WTC11 (cell line): ENCODE data around the gene ADAMTS12. TPM values are rescaled to one million over a fixed set of nuclear protein-coding genes. Genes with fewer than 3 reads are reported as not detected.
"Not testable (repeated sequence)": the region's sequence is repeated elsewhere in the genome, so short reads cannot be mapped to it uniquely, and the experiment has no call there.

Experiments used
- ATAC-seq: fragments of 200-7000 bp; cut with Tn5 transposase; 2 replicates; pipeline ENCODE4 v1.10.0; 2021; ENCODE audit warnings: mild to moderate bottlenecking, moderate library complexity
- CTCF ChIA-PET: fragments of 300-600 bp; sonication (Branson Sonifier 250); formaldehyde crosslinking; loops from one replicate; lab custom pipeline; 2021; ENCODE audit warnings: antibody characterized with exemption; lab: Charles Lee
- POLR2A ChIA-PET: fragments of 350-600 bp; sonication (Branson Sonifier 250); formaldehyde crosslinking; loops from one replicate; lab custom pipeline; 2021; ENCODE audit warnings: antibody characterized with exemption; lab: Charles Lee
- DNase-seq: peaks from one replicate; pipeline ENCODE4 v3.0.0; 2021; ENCODE audit warnings: low spot score
- H3K27ac Mint-ChIP-seq: 2 replicates; pipeline ENCODE4 v1.8.0; 2021; ENCODE audit warnings: mixed read lengths
- H3K27me3 Mint-ChIP-seq: 2 replicates; pipeline ENCODE4 v1.8.0; 2021; ENCODE audit warnings: low read depth, mild to moderate bottlenecking, moderate library complexity, mixed read lengths
- H3K36me3 Mint-ChIP-seq: 2 replicates; pipeline ENCODE4 v1.8.0; 2021; ENCODE audit warnings: mixed read lengths
- H3K4me1 Mint-ChIP-seq: 2 replicates; pipeline ENCODE4 v1.8.0; 2022; ENCODE audit warnings: mixed read lengths
- H3K4me3 Mint-ChIP-seq: 2 replicates; pipeline ENCODE4 v1.8.0; 2021; ENCODE audit warnings: mild to moderate bottlenecking, moderate library complexity, mixed read lengths
- H3K9me3 Mint-ChIP-seq: 2 replicates; pipeline ENCODE4 v1.8.0; 2021; ENCODE audit warnings: mixed read lengths
- ESRRA ChIP-seq: sonication (generic); formaldehyde crosslinking; IDR thresholded peaks from 2 replicates; pipeline ENCODE4 v1.8.1; 2022; ENCODE audit warnings: mild to moderate bottlenecking, missing genetic modification reagents, borderline replicate concordance
- FOXJ3 ChIP-seq: sonication (generic); formaldehyde crosslinking; IDR thresholded peaks from 2 replicates; pipeline ENCODE4 v1.9.0; 2021; ENCODE audit warnings: missing genetic modification reagents, mild to moderate bottlenecking, borderline replicate concordance
- GABPB1 ChIP-seq: sonication (generic); formaldehyde crosslinking; IDR thresholded peaks from 2 replicates; pipeline ENCODE4 v1.8.1; 2023; ENCODE audit warnings: mild to moderate bottlenecking, missing genetic modification reagents
- GRHL2 ChIP-seq: fragments of 250-450 bp; sonication (Bioruptor Pico); IDR thresholded peaks from 2 replicates; pipeline ENCODE4 v1.8.0; 2022; ENCODE audit warnings: mild to moderate bottlenecking, moderate library complexity; ENCODE audit not compliant: insufficient replicate concordance, severe bottlenecking
- IRF2 ChIP-seq: sonication (generic); formaldehyde crosslinking; IDR thresholded peaks from 2 replicates; pipeline ENCODE4 v1.8.0; 2022; ENCODE audit warnings: low read depth, missing genetic modification reagents, borderline replicate concordance
- MYBL2 ChIP-seq: sonication (generic); formaldehyde crosslinking; IDR thresholded peaks from 2 replicates; pipeline ENCODE4 v1.8.1; 2023; ENCODE audit warnings: mild to moderate bottlenecking, moderate library complexity, missing genetic modification reagents
- OVOL2 ChIP-seq: fragments of 250-450 bp; sonication (Bioruptor Pico); IDR thresholded peaks from 2 replicates; pipeline ENCODE4 v1.9.0; 2021; ENCODE audit warnings: mild to moderate bottlenecking, borderline replicate concordance
- PRRX2 ChIP-seq: fragments of 250-450 bp; sonication (Bioruptor Pico); IDR thresholded peaks from 2 replicates; pipeline ENCODE4 v1.8.0; 2021; ENCODE audit warnings: mild to moderate bottlenecking
- RORB ChIP-seq: fragments of 250-450 bp; sonication (Bioruptor Pico); IDR thresholded peaks from 2 replicates; pipeline ENCODE4 v1.9.0; 2021; ENCODE audit warnings: mild to moderate bottlenecking
- TP53 ChIP-seq: sonication (generic); formaldehyde crosslinking; IDR thresholded peaks from 2 replicates; pipeline ENCODE4 v1.8.1; 2023; ENCODE audit warnings: mild to moderate bottlenecking, missing genetic modification reagents
- ZNF423 ChIP-seq: fragments of 250-450 bp; sonication (Bioruptor Pico); IDR thresholded peaks from 2 replicates; pipeline ENCODE4 v2.1.2; 2022; ENCODE audit warnings: mild to moderate bottlenecking, moderate library complexity
- total RNA-seq: library from RNA; stranded (reverse); gene quantifications from 3 replicates; pipeline ENCODE4 v1.2.3, GENCODE V29; 2021
- TF ChIP-seq, protein P1 (sequence below): fragments of 250-450 bp; sonication (Bioruptor Pico); IDR thresholded peaks from 2 replicates; pipeline ENCODE4 v1.9.0; 2021; ENCODE audit warnings: mild to moderate bottlenecking, borderline replicate concordance
- TF ChIP-seq, protein P2 (sequence below): fragments of 200-600 bp; IDR thresholded peaks from 2 replicates; pipeline ENCODE4 v1.8.0; 2022; ENCODE audit warnings: antibody characterized with exemption
- TF ChIP-seq, protein P3 (sequence below): fragments of 250-450 bp; sonication (Bioruptor Pico); IDR thresholded peaks from 2 replicates; pipeline ENCODE4 v2.1.2; 2022; ENCODE audit warnings: mild to moderate bottlenecking, moderate library complexity
- TF ChIP-seq, protein P4 (sequence below): fragments of 250-450 bp; sonication (Bioruptor Pico); IDR thresholded peaks from 2 replicates; pipeline ENCODE4 v1.8.0; 2021; ENCODE audit warnings: mild to moderate bottlenecking
- TF ChIP-seq, protein P5 (sequence below): sonication (generic); formaldehyde crosslinking; IDR thresholded peaks from 2 replicates; pipeline ENCODE4 v1.8.0; 2023; ENCODE audit warnings: missing genetic modification reagents, mild to moderate bottlenecking, borderline replicate concordance
- TF ChIP-seq, protein P6 (sequence below): sonication (generic); formaldehyde crosslinking; IDR thresholded peaks from 2 replicates; pipeline ENCODE4 v1.8.0; 2023; ENCODE audit warnings: missing genetic modification reagents

ADAMTS12 gene
- total RNA-seq, 1 experiment from 2014 or later = 13.5 TPM

DNA sequence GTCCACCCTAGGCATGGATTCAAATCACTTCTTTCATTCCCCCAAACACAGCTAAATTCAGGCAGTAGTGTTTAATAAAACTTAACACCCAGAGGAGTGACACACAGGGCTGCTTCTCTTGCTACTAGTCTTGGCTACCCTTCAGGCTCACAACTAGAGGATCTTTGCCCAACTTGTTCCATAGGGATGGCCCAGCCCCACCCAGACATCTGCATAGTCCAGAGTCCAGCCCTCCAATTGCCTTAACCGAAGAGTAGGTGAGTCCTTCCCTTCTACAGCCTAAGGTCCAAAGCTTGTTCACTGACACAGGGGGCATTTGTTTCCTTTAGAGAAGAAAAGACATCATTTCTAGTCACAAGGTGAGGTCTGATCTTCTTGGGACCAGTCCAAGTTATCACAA is 29.2 kb upstream of the ADAMTS12 start (continued):
- TF ChIP-seq, protein P1, sequence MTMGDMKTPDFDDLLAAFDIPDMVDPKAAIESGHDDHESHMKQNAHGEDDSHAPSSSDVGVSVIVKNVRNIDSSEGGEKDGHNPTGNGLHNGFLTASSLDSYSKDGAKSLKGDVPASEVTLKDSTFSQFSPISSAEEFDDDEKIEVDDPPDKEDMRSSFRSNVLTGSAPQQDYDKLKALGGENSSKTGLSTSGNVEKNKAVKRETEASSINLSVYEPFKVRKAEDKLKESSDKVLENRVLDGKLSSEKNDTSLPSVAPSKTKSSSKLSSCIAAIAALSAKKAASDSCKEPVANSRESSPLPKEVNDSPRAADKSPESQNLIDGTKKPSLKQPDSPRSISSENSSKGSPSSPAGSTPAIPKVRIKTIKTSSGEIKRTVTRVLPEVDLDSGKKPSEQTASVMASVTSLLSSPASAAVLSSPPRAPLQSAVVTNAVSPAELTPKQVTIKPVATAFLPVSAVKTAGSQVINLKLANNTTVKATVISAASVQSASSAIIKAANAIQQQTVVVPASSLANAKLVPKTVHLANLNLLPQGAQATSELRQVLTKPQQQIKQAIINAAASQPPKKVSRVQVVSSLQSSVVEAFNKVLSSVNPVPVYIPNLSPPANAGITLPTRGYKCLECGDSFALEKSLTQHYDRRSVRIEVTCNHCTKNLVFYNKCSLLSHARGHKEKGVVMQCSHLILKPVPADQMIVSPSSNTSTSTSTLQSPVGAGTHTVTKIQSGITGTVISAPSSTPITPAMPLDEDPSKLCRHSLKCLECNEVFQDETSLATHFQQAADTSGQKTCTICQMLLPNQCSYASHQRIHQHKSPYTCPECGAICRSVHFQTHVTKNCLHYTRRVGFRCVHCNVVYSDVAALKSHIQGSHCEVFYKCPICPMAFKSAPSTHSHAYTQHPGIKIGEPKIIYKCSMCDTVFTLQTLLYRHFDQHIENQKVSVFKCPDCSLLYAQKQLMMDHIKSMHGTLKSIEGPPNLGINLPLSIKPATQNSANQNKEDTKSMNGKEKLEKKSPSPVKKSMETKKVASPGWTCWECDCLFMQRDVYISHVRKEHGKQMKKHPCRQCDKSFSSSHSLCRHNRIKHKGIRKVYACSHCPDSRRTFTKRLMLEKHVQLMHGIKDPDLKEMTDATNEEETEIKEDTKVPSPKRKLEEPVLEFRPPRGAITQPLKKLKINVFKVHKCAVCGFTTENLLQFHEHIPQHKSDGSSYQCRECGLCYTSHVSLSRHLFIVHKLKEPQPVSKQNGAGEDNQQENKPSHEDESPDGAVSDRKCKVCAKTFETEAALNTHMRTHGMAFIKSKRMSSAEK (CRISPR knock-in tag) = no peak
- TF ChIP-seq ESRRA (CRISPR knock-in tag) (no peak), PRRX2 (CRISPR knock-in tag) (no peak)
- TF ChIP-seq, protein P2, sequence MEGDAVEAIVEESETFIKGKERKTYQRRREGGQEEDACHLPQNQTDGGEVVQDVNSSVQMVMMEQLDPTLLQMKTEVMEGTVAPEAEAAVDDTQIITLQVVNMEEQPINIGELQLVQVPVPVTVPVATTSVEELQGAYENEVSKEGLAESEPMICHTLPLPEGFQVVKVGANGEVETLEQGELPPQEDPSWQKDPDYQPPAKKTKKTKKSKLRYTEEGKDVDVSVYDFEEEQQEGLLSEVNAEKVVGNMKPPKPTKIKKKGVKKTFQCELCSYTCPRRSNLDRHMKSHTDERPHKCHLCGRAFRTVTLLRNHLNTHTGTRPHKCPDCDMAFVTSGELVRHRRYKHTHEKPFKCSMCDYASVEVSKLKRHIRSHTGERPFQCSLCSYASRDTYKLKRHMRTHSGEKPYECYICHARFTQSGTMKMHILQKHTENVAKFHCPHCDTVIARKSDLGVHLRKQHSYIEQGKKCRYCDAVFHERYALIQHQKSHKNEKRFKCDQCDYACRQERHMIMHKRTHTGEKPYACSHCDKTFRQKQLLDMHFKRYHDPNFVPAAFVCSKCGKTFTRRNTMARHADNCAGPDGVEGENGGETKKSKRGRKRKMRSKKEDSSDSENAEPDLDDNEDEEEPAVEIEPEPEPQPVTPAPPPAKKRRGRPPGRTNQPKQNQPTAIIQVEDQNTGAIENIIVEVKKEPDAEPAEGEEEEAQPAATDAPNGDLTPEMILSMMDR = no peak

DNA sequence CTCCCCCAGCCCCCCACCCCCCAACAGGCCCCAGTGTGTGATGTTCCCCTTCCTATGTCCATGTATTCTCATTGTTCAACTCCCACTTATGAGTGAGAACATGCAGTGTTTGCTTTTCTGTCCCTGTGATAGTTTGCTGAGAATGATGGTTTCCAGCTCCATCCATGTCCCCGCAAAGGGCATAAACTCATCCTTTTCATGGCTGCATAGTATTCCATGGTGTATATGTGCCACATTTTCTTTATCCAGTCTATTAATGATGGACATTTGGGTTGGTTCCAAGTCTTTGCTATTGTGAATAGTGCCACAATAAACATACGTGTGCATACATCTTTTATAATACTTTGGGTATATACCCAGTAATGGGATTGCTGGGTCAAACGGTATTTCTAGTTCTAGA is 23.1 kb upstream of the ADAMTS12 start:
- CTCF ChIA-PET, POLR2A ChIA-PET: not testable (repeated sequence)

DNA sequence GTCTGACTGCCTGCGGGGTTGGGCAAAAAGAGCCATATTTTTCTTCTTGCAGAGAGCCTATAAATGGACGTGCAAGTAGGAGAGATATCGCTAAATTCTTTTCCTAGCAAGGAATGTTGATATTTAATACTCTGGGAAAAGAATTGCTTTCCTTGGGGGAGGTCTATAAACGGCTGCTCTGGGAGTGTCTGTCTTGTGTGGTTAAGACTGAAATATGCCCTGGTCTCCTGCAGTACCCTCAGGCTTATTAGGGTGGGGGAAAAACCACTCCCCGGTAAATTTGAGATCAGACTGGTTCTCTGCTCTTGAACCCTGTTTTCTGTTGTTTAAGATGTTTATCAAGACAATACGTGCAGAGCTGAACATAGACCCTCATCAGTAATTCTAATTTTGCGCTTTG is 14.5 kb upstream of the ADAMTS12 start:
- H3K27me3 Mint-ChIP-seq, DNase-seq, CTCF ChIA-PET, POLR2A ChIA-PET, H3K27ac Mint-ChIP-seq, H3K4me3 Mint-ChIP-seq, ATAC-seq, H3K4me1 Mint-ChIP-seq: not testable (repeated sequence)
- Mint-ChIP-seq H3K9me3 (peaks cover 59% of the 10 kb centered on the region), H3K36me3 (peaks cover 38% of the 10 kb centered on the region)

More for the DNA sequence above, 23.1 kb upstream of the ADAMTS12 start:
- H3K27me3 Mint-ChIP-seq, H3K4me3 Mint-ChIP-seq, H3K4me1 Mint-ChIP-seq, DNase-seq, ATAC-seq, H3K27ac Mint-ChIP-seq: not testable (repeated sequence)
- Mint-ChIP-seq H3K9me3 (peaks cover 56% of the 10 kb centered on the region), H3K36me3 (peaks cover 28% of the 10 kb centered on the region)

DNA sequence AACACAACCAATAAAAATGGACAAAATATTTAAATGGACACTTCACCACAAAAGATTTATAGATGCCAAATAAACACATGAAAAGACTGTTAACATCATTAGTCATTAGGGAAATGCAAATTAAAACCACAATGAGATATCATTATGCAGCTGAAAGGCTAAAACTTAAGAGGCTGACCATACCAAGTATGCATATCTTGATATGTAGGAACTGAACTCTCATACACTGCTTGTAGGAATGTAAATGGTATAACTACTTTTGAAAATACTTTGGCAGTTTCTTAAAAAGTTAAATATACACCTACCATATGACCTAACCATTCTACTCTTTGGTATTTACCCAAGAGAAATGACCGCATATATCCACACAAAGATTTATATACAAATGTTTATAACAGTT is 13.6 kb upstream of the ADAMTS12 start:
- CTCF ChIA-PET = no interaction called here
- Mint-ChIP-seq H3K36me3 (peaks cover 38% of the 10 kb centered on the region), H3K4me3 (no peak overlapping the region), H3K4me1 (no peaks in the 10 kb centered on the region), H3K27ac (no peak overlapping the region), H3K27me3 (no peaks in the 10 kb centered on the region), H3K9me3 (peaks cover 59% of the 10 kb centered on the region)
- DNase-seq = no peak
- no peak for ATAC-seq
- POLR2A ChIA-PET = no interaction called here
- TF ChIP-seq ZNF423 (CRISPR knock-in tag) (no peak), OVOL2 (CRISPR knock-in tag) (no peak), GRHL2 (no peak), PRRX2 (CRISPR knock-in tag) (no peak), MYBL2 (no peak), GABPB1 (CRISPR knock-in tag) (no peak), IRF2 (CRISPR knock-in tag) (no peak), TP53 (CRISPR knock-in tag) (no peak), FOXJ3 (no peak), RORB (CRISPR knock-in tag) (no peak)
- TF ChIP-seq, protein P3, sequence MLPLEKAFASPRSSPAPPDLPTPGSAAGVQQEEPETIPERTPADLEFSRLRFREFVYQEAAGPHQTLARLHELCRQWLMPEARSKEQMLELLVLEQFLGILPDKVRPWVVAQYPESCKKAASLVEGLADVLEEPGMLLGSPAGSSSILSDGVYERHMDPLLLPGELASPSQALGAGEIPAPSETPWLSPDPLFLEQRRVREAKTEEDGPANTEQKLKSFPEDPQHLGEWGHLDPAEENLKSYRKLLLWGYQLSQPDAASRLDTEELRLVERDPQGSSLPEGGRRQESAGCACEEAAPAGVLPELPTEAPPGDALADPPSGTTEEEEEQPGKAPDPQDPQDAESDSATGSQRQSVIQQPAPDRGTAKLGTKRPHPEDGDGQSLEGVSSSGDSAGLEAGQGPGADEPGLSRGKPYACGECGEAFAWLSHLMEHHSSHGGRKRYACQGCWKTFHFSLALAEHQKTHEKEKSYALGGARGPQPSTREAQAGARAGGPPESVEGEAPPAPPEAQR (CRISPR knock-in tag) = no peak
- TF ChIP-seq, protein P4, sequence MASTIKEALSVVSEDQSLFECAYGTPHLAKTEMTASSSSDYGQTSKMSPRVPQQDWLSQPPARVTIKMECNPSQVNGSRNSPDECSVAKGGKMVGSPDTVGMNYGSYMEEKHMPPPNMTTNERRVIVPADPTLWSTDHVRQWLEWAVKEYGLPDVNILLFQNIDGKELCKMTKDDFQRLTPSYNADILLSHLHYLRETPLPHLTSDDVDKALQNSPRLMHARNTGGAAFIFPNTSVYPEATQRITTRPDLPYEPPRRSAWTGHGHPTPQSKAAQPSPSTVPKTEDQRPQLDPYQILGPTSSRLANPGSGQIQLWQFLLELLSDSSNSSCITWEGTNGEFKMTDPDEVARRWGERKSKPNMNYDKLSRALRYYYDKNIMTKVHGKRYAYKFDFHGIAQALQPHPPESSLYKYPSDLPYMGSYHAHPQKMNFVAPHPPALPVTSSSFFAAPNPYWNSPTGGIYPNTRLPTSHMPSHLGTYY (CRISPR knock-in tag) = no peak
- TF ChIP-seq, protein P5, sequence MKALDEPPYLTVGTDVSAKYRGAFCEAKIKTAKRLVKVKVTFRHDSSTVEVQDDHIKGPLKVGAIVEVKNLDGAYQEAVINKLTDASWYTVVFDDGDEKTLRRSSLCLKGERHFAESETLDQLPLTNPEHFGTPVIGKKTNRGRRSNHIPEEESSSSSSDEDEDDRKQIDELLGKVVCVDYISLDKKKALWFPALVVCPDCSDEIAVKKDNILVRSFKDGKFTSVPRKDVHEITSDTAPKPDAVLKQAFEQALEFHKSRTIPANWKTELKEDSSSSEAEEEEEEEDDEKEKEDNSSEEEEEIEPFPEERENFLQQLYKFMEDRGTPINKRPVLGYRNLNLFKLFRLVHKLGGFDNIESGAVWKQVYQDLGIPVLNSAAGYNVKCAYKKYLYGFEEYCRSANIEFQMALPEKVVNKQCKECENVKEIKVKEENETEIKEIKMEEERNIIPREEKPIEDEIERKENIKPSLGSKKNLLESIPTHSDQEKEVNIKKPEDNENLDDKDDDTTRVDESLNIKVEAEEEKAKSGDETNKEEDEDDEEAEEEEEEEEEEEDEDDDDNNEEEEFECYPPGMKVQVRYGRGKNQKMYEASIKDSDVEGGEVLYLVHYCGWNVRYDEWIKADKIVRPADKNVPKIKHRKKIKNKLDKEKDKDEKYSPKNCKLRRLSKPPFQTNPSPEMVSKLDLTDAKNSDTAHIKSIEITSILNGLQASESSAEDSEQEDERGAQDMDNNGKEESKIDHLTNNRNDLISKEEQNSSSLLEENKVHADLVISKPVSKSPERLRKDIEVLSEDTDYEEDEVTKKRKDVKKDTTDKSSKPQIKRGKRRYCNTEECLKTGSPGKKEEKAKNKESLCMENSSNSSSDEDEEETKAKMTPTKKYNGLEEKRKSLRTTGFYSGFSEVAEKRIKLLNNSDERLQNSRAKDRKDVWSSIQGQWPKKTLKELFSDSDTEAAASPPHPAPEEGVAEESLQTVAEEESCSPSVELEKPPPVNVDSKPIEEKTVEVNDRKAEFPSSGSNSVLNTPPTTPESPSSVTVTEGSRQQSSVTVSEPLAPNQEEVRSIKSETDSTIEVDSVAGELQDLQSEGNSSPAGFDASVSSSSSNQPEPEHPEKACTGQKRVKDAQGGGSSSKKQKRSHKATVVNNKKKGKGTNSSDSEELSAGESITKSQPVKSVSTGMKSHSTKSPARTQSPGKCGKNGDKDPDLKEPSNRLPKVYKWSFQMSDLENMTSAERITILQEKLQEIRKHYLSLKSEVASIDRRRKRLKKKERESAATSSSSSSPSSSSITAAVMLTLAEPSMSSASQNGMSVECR = no peak
- TF ChIP-seq, protein P6, sequence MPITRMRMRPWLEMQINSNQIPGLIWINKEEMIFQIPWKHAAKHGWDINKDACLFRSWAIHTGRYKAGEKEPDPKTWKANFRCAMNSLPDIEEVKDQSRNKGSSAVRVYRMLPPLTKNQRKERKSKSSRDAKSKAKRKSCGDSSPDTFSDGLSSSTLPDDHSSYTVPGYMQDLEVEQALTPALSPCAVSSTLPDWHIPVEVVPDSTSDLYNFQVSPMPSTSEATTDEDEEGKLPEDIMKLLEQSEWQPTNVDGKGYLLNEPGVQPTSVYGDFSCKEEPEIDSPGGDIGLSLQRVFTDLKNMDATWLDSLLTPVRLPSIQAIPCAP (CRISPR knock-in tag) = no peak
